IgD-negative memory B cell (primary cell): ENCODE measurements around the gene TFR2. TPM values are rescaled to one million over a fixed set of nuclear protein-coding genes. Genes with fewer than 3 reads are reported as not detected.

Experiments used
- H3K27ac Mint-ChIP-seq, 3 donors: one replicate each; pipeline ENCODE4 v1.8.0; 2020 to 2022; ENCODE audit warnings: mild to moderate bottlenecking in 3 of 3, mixed read lengths in 3 of 3, moderate library complexity in 1 of 3
- H3K27me3 Mint-ChIP-seq: one replicate; pipeline ENCODE4 v1.8.0; 2021; ENCODE audit warnings: mixed read lengths
- H3K36me3 Mint-ChIP-seq: one replicate; pipeline ENCODE4 v1.8.0; 2020; ENCODE audit warnings: mild to moderate bottlenecking, mixed read lengths
- H3K4me1 Mint-ChIP-seq, 3 donors: one replicate each; pipeline ENCODE4 v1.8.0; 2020 to 2022; ENCODE audit warnings: mixed read lengths in 3 of 3, mild to moderate bottlenecking in 1 of 3
- H3K4me3 Mint-ChIP-seq, 4 donors: one replicate each; pipeline ENCODE4 v1.8.0; 2020 to 2022; ENCODE audit warnings: mild to moderate bottlenecking in 4 of 4, mixed read lengths in 4 of 4, moderate library complexity in 3 of 4
- H3K9me3 Mint-ChIP-seq, 3 donors: one replicate each; pipeline ENCODE4 v1.8.0; 2020 to 2021; ENCODE audit warnings: mixed read lengths in 3 of 3, mild to moderate bottlenecking in 1 of 3
- polyA plus RNA-seq: library from polyadenylated mRNA; unstranded; fragments of 300-500 nt; fragmentation: Illumina TruSeq; gene quantifications from one replicate; pipeline ENCODE4 v1.2.3, GENCODE V29; 2021

Gene TFR2
- polyA plus RNA-seq, 1 donor from 2014 or later, result 0.44 TPM

- no peaks in the 10 kb centered on the region for H3K9me3 Mint-ChIP-seq
- peaks cover 9 to 20% (median 17%) of the 10 kb centered on the region in 3 donors for H3K4me1 Mint-ChIP-seq
- H3K27ac Mint-ChIP-seq, result peak overlapping the region; percentile 89 to 98 (median 98)
- H3K27me3 Mint-ChIP-seq, result no peaks in the 10 kb centered on the region
- peak overlapping the region; percentile 46 to 98 (median 62) for H3K4me3 Mint-ChIP-seq
- peaks cover 3% of the 10 kb centered on the region for H3K36me3 Mint-ChIP-seq
These were observed 58.7 kb downstream of the TFR2 start for GRCh38 chr7:100582650-100583049.

GRCh38 chr7:100582041-100582579, 59.2 kb downstream of the TFR2 start:
- H3K27me3 Mint-ChIP-seq, result no peaks in the 10 kb centered on the region
- peaks cover 9 to 20% (median 17%) of the 10 kb centered on the region in 3 donors for H3K4me1 Mint-ChIP-seq
- no peaks in the 10 kb centered on the region for H3K9me3 Mint-ChIP-seq
- peak overlapping the region; percentile 89 to 98 (median 98) for H3K27ac Mint-ChIP-seq
- peaks cover 3% of the 10 kb centered on the region for H3K36me3 Mint-ChIP-seq
- peak overlapping the region in 2 of 4 donors; percentile 3 to 46 for H3K4me3 Mint-ChIP-seq

GRCh38 chr7:100580466-100581283, 60.7 kb downstream of the TFR2 start:
- no peaks in the 10 kb centered on the region for H3K27me3 Mint-ChIP-seq
- no peak overlapping the region for H3K27ac Mint-ChIP-seq
- H3K9me3 Mint-ChIP-seq, result no peaks in the 10 kb centered on the region
- H3K36me3 Mint-ChIP-seq, result peaks cover 3% of the 10 kb centered on the region
- no peak overlapping the region for H3K4me3 Mint-ChIP-seq
- H3K4me1 Mint-ChIP-seq, result peaks cover 6 to 16% (median 15%) of the 10 kb centered on the region in 3 donors

GRCh38 chr7:100578246-100579183, 62.8 kb downstream of the TFR2 start:
- H3K27ac Mint-ChIP-seq, result no peak overlapping the region
- H3K27me3 Mint-ChIP-seq, result no peaks in the 10 kb centered on the region
- H3K36me3 Mint-ChIP-seq, result peaks cover 7% of the 10 kb centered on the region
- H3K9me3 Mint-ChIP-seq, result no peaks in the 10 kb centered on the region
- H3K4me1 Mint-ChIP-seq, result peaks cover 3 to 8% (median 7%) of the 10 kb centered on the region in 3 donors
- H3K4me3 Mint-ChIP-seq, result peak overlapping the region in 1 of 4 donors; percentile 48

GRCh38 chr7:100577507-100577906, 63.8 kb downstream of the TFR2 start:
- Mint-ChIP-seq H3K27ac (no peak overlapping the region), H3K36me3 (peaks cover 7% of the 10 kb centered on the region)

DNA sequence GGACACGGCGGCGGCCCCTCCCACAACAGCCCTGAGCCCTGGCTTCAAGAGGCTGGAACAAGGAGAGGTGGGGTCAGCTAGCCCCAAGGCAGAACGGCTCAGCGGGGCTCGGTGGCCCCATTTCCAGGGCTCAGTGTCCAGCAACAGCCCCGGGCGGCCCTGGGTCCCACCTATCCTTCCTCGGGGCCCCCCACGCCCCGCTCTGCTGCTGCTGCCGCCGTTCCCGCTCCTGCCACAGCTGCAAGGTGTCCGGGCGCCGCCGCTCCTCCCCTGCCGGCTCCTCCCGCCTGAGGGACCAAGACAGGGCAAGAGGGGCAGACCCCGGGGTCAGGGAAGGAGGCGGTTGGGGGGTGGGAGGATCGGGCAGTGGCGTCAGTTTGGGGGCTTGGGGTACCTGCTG, 64.2 kb downstream of the TFR2 start:
- no peaks in the 10 kb centered on the region for H3K9me3 Mint-ChIP-seq
- peaks cover 0 to 2% (median under 1%) of the 10 kb centered on the region in 3 donors for H3K4me1 Mint-ChIP-seq
- peaks cover 7% of the 10 kb centered on the region for H3K36me3 Mint-ChIP-seq
- H3K27me3 Mint-ChIP-seq, result no peaks in the 10 kb centered on the region
- H3K27ac Mint-ChIP-seq, result no peak overlapping the region
- H3K4me3 Mint-ChIP-seq, result no peak overlapping the region

More at GRCh38 chr7:100577507-100577906, 63.8 kb downstream of the TFR2 start:
- Mint-ChIP-seq H3K4me3 (no peak overlapping the region), H3K27me3 (no peaks in the 10 kb centered on the region), H3K4me1 (peaks cover 0 to 2% (median 0%) of the 10 kb centered on the region in 3 donors), H3K9me3 (no peaks in the 10 kb centered on the region)

DNA sequence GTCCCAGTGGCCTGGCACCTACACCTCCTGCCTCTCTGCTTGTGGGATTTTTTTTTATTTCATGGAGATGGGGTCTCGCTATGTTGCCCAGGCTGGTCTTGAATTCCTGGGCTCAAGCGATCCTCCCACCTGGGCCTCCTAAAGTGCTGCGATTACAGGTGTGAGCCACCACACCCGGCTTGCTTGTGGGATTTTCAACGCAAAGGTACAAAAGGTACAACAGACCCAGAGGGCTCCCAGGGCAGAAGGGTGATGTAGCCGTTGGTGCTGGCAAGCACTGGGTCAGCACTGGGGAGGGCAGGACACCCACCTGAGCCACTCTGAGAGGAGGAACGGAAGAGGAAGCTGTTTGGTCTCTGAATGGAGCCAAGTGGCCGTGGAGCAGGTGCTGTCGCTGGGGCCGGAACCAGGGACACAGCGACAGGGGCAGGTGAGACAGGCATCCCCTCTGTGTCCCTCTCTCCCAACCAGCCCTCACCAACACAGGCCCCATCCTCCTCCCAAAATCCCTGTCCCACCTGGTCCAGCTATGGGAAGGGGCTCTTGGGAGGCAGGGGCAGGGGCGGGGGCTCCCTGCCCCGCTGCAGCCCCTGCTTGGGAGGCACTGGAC, 64.9 kb downstream of the TFR2 start:
- peak overlapping the region in 1 of 3 donors; percentile 63 for H3K27ac Mint-ChIP-seq
- no peak overlapping the region for H3K4me3 Mint-ChIP-seq
- peaks cover 7% of the 10 kb centered on the region for H3K36me3 Mint-ChIP-seq
- no peaks in the 10 kb centered on the region for H3K27me3 Mint-ChIP-seq
- no peaks in the 10 kb centered on the region for H3K9me3 Mint-ChIP-seq
- peaks cover 5 to 6% (median 5%) of the 10 kb centered on the region in 3 donors for H3K4me1 Mint-ChIP-seq

GRCh38 chr7:100575746-100576383, 65.5 kb downstream of the TFR2 start:
- H3K36me3 Mint-ChIP-seq, result peaks cover 7% of the 10 kb centered on the region
- H3K27me3 Mint-ChIP-seq, result no peaks in the 10 kb centered on the region
- H3K4me1 Mint-ChIP-seq, result peaks cover 5 to 6% (median 6%) of the 10 kb centered on the region in 3 donors
- no peak overlapping the region for H3K27ac Mint-ChIP-seq
- no peak overlapping the region for H3K4me3 Mint-ChIP-seq
- H3K9me3 Mint-ChIP-seq, result no peaks in the 10 kb centered on the region

- Mint-ChIP-seq H3K27me3 (no peaks in the 10 kb centered on the region), H3K4me3 (no peak overlapping the region), H3K9me3 (no peaks in the 10 kb centered on the region), H3K4me1 (peaks cover 5 to 6% (median 6%) of the 10 kb centered on the region in 3 donors), H3K27ac (no peak overlapping the region), H3K36me3 (peaks cover 7% of the 10 kb centered on the region)
These were observed 66.1 kb downstream of the TFR2 start for GRCh38 chr7:100575206-100575631.

GRCh38 chr7:100574362-100575205, 66.8 kb downstream of the TFR2 start:
- H3K36me3 Mint-ChIP-seq, result peaks cover 5% of the 10 kb centered on the region
- no peak overlapping the region for H3K27ac Mint-ChIP-seq
- peaks cover 6% of the 10 kb centered on the region in 3 donors for H3K4me1 Mint-ChIP-seq
- H3K27me3 Mint-ChIP-seq, result no peaks in the 10 kb centered on the region
- H3K9me3 Mint-ChIP-seq, result no peaks in the 10 kb centered on the region
- H3K4me3 Mint-ChIP-seq, result peak overlapping the region in 1 of 4 donors; percentile 51

- Mint-ChIP-seq H3K27ac (no peak within 1 kb of the TSS), H3K4me3 (peak within 1 kb of the TSS in 1 of 4 donors; percentile 51), H3K4me1 (peaks cover 10 to 13% (median 12%) of the 10 kb centered on the region in 3 donors), H3K36me3 (peaks cover 4% of the 10 kb centered on the region), H3K27me3 (no peaks in the 10 kb centered on the region), H3K9me3 (no peaks in the 10 kb centered on the region)
These were observed 67.5 kb downstream of the TFR2 start, which contains the start of gene SAP25 for GRCh38 chr7:100573691-100574361. Gene SAP25 (minus strand): TSS chr7:100573900. CDS start chr7:100573742, 158 bp downstream.

- no peaks in the 10 kb centered on the region for H3K9me3 Mint-ChIP-seq
- peaks cover 4% of the 10 kb centered on the region for H3K36me3 Mint-ChIP-seq
- H3K4me3 Mint-ChIP-seq, result no peak overlapping the region
- H3K27ac Mint-ChIP-seq, result no peak overlapping the region
- no peaks in the 10 kb centered on the region for H3K27me3 Mint-ChIP-seq
- peaks cover 10 to 17% (median 15%) of the 10 kb centered on the region in 3 donors for H3K4me1 Mint-ChIP-seq
These were observed 68.2 kb downstream of the TFR2 start for GRCh38 chr7:100572949-100573675.
